GM21423 (cell line): ENCODE results near the gene NKX6-2.
"Not testable (repeated sequence)": the region's sequence is repeated elsewhere in the genome, so short reads cannot be mapped to it uniquely, and the experiment has no call there.

ENCODE experiments used
- ATAC-seq: cut with Tn5 transposase; IDR thresholded peaks from one replicate; pipeline ENCODE4 v1.9.1; 2021; ENCODE audit warnings: mild to moderate bottlenecking, moderate library complexity; ENCODE audit not compliant: unreplicated experiment

NKX6-2 gene

GRCh38 chr10:132743196-132743924 lies 42.6 kb downstream of the NKX6-2 start:
- not testable (repeated sequence) for ATAC-seq

DNA sequence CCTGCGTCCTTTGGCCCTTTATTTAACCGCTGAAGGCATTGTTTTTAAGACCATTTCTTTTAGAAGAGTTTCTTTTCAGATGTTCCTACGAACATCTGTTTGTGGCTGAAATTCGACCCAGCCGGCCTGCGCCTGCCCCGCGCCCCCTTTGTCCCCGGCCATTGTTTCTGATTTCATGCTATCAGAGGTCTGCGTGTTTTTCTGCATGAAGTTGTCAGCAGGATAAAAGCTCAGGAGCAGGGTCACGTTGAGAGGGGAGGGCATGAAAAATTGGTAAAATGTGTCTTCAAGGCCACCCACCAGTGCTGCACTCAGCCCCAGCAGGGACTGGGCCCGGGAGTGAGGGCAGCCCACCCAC lies 43.1 kb downstream of the NKX6-2 start:
- ATAC-seq, result no peak

- ATAC-seq, result no peak
Measured at GRCh38 chr10:132742167-132742836, 43.6 kb downstream of the NKX6-2 start.

- ATAC-seq, result no peak
Measured at GRCh38 chr10:132740588-132740987, 45.4 kb downstream of the NKX6-2 start.

GRCh38 chr10:132739225-132739613 lies 46.7 kb downstream of the NKX6-2 start:
- ATAC-seq, result no peak

- ATAC-seq, result no peak
Measured at GRCh38 chr10:132738454-132739224, 47.3 kb downstream of the NKX6-2 start.

- no peak for ATAC-seq
Measured at GRCh38 chr10:132737390-132738048, 48.4 kb downstream of the NKX6-2 start.

GRCh38 chr10:132735923-132736391 lies 50.0 kb downstream of the NKX6-2 start:
- ATAC-seq, result no peak

DNA sequence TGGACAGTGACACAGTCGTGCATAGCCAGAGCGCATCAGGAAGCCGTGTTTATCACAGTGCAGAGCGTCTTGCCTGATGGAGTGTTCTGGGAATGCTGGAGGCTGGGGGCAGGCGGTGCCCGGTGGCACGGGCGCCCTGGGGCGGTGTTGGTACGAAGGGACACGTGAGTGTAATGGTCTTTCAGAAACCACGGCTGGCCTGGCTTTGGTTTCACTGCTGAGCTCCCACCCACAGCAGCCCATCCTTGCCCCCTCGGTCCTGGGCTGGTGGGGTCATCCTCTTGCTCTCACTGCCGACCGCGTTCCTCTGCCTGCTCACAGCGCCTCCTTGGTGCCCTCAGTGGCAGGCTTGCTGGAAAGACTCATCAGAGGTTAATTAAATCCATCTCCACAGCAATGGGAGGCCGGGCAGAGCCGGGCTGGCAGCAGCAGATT lies 50.6 kb downstream of the NKX6-2 start:
- no peak for ATAC-seq

GRCh38 chr10:132733926-132734325 lies 52.0 kb downstream of the NKX6-2 start:
- ATAC-seq, result no peak
